ENCODE results near the gene ZNF350. TPM values are rescaled to one million over a fixed set of nuclear protein-coding genes. Genes with fewer than 3 reads are reported as not detected.

The ZNF350 gene
- total and polyA plus RNA-seq, 2 experiments from 2014 or later, result 9.2 to 10.4 TPM

DNA sequence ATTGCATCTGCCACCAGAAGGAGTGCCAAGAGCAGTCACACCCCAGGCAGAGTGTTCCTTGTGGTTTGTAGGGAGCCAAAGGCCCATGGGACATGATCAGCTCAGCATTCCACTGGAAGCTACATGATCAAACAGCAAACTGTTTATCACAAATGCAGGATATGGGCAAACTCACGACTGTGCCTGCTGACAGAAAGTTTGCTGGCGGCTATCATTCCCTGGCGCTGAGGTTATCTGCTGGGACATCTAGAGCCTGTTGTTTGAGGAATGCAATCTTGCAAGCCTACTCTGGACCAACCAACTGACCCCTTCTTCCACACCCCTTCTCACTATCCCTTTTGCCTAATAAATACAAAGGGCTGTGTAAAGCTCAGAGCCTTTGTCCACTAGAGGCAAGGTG is 67.0 kb downstream of the ZNF350 start:
- no peak overlapping the region for H3K27ac ChIP-seq
- no peaks in the 10 kb centered on the region for H3K27me3 ChIP-seq
- DNase-seq (ENCODE audit: low read depth in 1 of 2, low spot score in 1 of 2), result no peak
- TF ChIP-seq, protein P1, sequence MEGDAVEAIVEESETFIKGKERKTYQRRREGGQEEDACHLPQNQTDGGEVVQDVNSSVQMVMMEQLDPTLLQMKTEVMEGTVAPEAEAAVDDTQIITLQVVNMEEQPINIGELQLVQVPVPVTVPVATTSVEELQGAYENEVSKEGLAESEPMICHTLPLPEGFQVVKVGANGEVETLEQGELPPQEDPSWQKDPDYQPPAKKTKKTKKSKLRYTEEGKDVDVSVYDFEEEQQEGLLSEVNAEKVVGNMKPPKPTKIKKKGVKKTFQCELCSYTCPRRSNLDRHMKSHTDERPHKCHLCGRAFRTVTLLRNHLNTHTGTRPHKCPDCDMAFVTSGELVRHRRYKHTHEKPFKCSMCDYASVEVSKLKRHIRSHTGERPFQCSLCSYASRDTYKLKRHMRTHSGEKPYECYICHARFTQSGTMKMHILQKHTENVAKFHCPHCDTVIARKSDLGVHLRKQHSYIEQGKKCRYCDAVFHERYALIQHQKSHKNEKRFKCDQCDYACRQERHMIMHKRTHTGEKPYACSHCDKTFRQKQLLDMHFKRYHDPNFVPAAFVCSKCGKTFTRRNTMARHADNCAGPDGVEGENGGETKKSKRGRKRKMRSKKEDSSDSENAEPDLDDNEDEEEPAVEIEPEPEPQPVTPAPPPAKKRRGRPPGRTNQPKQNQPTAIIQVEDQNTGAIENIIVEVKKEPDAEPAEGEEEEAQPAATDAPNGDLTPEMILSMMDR (IDR thresholded peaks at IDR 0.05; ENCODE audit: low read depth, low read length), result no peak
- H3K36me3 ChIP-seq, result no peaks in the 10 kb centered on the region
- H3K4me1 ChIP-seq (ENCODE audit: low read depth), result no peaks in the 10 kb centered on the region
- H3K9me3 ChIP-seq (ENCODE audit: low read depth), result peaks cover 4% of the 10 kb centered on the region
- H3K4me3 ChIP-seq, result no peak overlapping the region

DNA sequence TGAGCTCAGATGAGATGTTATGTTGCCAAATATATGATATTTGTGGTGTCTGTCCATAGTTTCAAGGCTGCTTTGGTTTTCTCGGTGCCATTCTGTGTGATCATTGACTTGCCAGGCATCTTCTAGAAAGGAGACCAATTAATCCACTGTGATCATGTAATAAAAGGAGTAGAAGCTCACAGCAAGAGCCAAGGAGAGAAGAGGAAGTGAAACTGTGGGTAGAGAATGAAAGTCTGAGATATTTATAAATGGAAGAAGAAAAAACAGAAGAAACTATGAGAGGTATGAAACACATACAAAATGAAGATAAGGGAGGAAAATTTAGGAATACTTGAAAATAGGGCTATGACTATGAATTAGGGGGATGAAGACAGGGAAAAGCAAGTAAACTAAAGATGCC is 70.5 kb downstream of the ZNF350 start:
- Histone ChIP-seq H3K27me3 (no peaks in the 10 kb centered on the region), H3K36me3 (no peaks in the 10 kb centered on the region), H3K4me1 (ENCODE audit: low read depth) (no peaks in the 10 kb centered on the region), H3K9me3 (ENCODE audit: low read depth) (no peaks in the 10 kb centered on the region), H3K27ac (no peak overlapping the region), H3K4me3 (no peak overlapping the region)
- DNase-seq (ENCODE audit: low read depth in 1 of 2, low spot score in 1 of 2), result no peak
- TF ChIP-seq, protein P1 (IDR thresholded peaks at IDR 0.05; ENCODE audit: low read depth, low read length), result no peak

DNA sequence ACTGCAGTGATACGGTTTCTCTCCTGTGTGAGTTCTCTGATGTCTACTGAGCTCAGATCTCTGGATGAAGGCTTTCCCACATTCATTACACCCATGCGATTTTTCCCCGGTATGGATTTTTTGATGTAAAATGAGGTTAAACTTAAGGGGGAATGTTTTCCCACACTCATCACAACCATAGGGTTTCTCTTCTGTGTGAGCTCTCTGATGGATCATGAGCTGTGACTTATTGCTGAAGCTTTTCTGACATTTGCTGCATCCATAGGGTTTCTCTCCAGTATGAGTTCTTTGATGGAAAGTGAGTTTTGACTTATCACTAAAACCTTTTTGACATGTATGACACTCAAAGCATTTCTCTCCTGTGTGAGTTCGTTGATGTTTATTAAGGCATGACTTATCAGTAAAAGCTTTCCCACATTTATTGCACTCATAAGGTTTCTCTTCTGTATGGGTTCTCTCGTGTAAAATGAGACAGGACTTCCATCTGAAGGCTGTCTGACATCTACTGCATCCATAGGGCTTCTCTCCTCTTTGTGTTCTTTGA is 71.2 kb downstream of the ZNF350 start:
- no peak for DNase-seq (ENCODE audit: low read depth in 1 of 2, low spot score in 1 of 2)
- TF ChIP-seq, protein P1 (IDR thresholded peaks at IDR 0.05; ENCODE audit: low read depth, low read length), result no peak
- Histone ChIP-seq H3K27ac (no peak overlapping the region), H3K36me3 (no peaks in the 10 kb centered on the region), H3K4me3 (no peak overlapping the region), H3K9me3 (ENCODE audit: low read depth) (no peaks in the 10 kb centered on the region), H3K4me1 (ENCODE audit: low read depth) (no peaks in the 10 kb centered on the region), H3K27me3 (no peaks in the 10 kb centered on the region)

Other genes starting within 250 kb of the ZNF350 start
- gene FPR1, start 235.0 kb downstream of the ZNF350 start, total RNA-seq, result not detected in 2 replicates
- not detected in 2 replicates for gene FPR1, start 235.0 kb downstream of the ZNF350 start, polyA plus RNA-seq
- not detected in 2 replicates for gene FPR2, start 225.7 kb downstream of the ZNF350 start, total RNA-seq
- not detected in 2 replicates for gene FPR2, start 225.7 kb downstream of the ZNF350 start, polyA plus RNA-seq
- not detected in 2 replicates for gene FPR3, start 191.7 kb downstream of the ZNF350 start, total RNA-seq
- gene FPR3, start 191.7 kb downstream of the ZNF350 start, polyA plus RNA-seq, result not detected in 2 replicates
- gene ZNF577, start 98.9 kb downstream of the ZNF350 start, total RNA-seq, result 22.2 and 31.6 TPM in 2 replicates
- 27.6 and 39.0 TPM in 2 replicates for gene ZNF577, start 98.9 kb downstream of the ZNF350 start, polyA plus RNA-seq
- gene ZNF649, start 81.8 kb downstream of the ZNF350 start, total RNA-seq, result 17.3 and 26.3 TPM in 2 replicates
- 17.4 and 18.1 TPM in 2 replicates for gene ZNF649, start 81.8 kb downstream of the ZNF350 start, polyA plus RNA-seq
- gene ZNF613, start 59.4 kb downstream of the ZNF350 start, total RNA-seq, result 7.1 and 14.4 TPM in 2 replicates
- 9.3 and 11.6 TPM in 2 replicates for gene ZNF613, start 59.4 kb downstream of the ZNF350 start, polyA plus RNA-seq
- gene ZNF615, start 21.4 kb upstream of the ZNF350 start, total RNA-seq, result 7.9 and 11.7 TPM in 2 replicates
- gene ZNF615, start 21.4 kb upstream of the ZNF350 start, polyA plus RNA-seq, result 5.8 and 9.4 TPM in 2 replicates
- gene ZNF614, start 41.5 kb upstream of the ZNF350 start, total RNA-seq, result 13.0 and 13.3 TPM in 2 replicates
- gene ZNF614, start 41.5 kb upstream of the ZNF350 start, polyA plus RNA-seq, result 11.6 and 16.7 TPM in 2 replicates
- gene ZNF432, start 62.0 kb upstream of the ZNF350 start, total RNA-seq, result 13.9 and 16.0 TPM in 2 replicates
- 9.7 and 11.9 TPM in 2 replicates for gene ZNF432, start 62.0 kb upstream of the ZNF350 start, polyA plus RNA-seq
- gene ZNF841, start 108.9 kb upstream of the ZNF350 start, total RNA-seq, result 14.4 and 17.7 TPM in 2 replicates
- 2.9 and 7.7 TPM in 2 replicates for gene ZNF841, start 108.9 kb upstream of the ZNF350 start, polyA plus RNA-seq
- 9.1 and 11.9 TPM in 2 replicates for gene ZNF616, start 153.1 kb upstream of the ZNF350 start, total RNA-seq
- gene ZNF616, start 153.1 kb upstream of the ZNF350 start, polyA plus RNA-seq, result 7.7 and 15.3 TPM in 2 replicates
- gene ZNF836, start 184.8 kb upstream of the ZNF350 start, total RNA-seq, result 9.4 and 13.1 TPM in 2 replicates
- gene ZNF836, start 184.8 kb upstream of the ZNF350 start, polyA plus RNA-seq, result 7.3 and 10.8 TPM in 2 replicates
- gene PPP2R1A, start 203.2 kb upstream of the ZNF350 start, total RNA-seq, result 641 and 821 TPM in 2 replicates
- gene PPP2R1A, start 203.2 kb upstream of the ZNF350 start, polyA plus RNA-seq, result 724 and 813 TPM in 2 replicates